WI38 (cell line): ENCODE results near the gene SPNS3.

Experiments used
- H3K4me3 ChIP-seq: 2 replicates; pipeline ENCODE4 v1.5.1; 2011; ENCODE audit warnings: low read depth, mild to moderate bottlenecking, control low read depth, low read length
- CTCF ChIP-seq: IDR thresholded peaks from 2 replicates; pipeline ENCODE4 v1.5.1; 2012; ENCODE audit warnings: low read depth, mild to moderate bottlenecking, control low read depth, low read length

The SPNS3 gene

GRCh38 chr17:4448197-4448980, 14.6 kb downstream of the SPNS3 start:
- no peak for TF ChIP-seq CTCF
- H3K4me3 ChIP-seq: no peak overlapping the region

- H3K4me3 ChIP-seq: no peak overlapping the region
- no peak for TF ChIP-seq CTCF
Observed at GRCh38 chr17:4449736-4450135, 16.0 kb downstream of the SPNS3 start.

GRCh38 chr17:4450710-4451316, 17.1 kb downstream of the SPNS3 start:
- no peak overlapping the region for H3K4me3 ChIP-seq
- TF ChIP-seq CTCF: no peak

- no peak for TF ChIP-seq CTCF
Observed at GRCh38 chr17:4453812-4454591, 20.3 kb downstream of the SPNS3 start.

GRCh38 chr17:4460661-4461060, 26.9 kb downstream of the SPNS3 start:
- TF ChIP-seq CTCF: no peak
- no peak overlapping the region for H3K4me3 ChIP-seq

More at GRCh38 chr17:4453812-4454591, 20.3 kb downstream of the SPNS3 start:
- H3K4me3 ChIP-seq: no peak overlapping the region

- H3K4me3 ChIP-seq: no peak overlapping the region
- TF ChIP-seq CTCF: no peak
Observed at GRCh38 chr17:4463818-4464476, 30.2 kb downstream of the SPNS3 start.
